Panc1 (cell line): Measurements from ENCODE around the gene SYT4.

Source experiments
- POLR2AphosphoS5 ChIP-seq: IDR thresholded peaks from 2 replicates; pipeline ENCODE4 v1.6.1; 2012; ENCODE audit warnings: mild to moderate bottlenecking, low read depth, low read length, moderate library complexity
- SIN3A ChIP-seq: IDR thresholded peaks from 2 replicates; pipeline ENCODE4 v1.6.1; 2012; ENCODE audit warnings: low read depth, mild to moderate bottlenecking, low read length, moderate library complexity, borderline replicate concordance; ENCODE audit not compliant: insufficient read depth
- TCF7L2 ChIP-seq: IDR thresholded peaks from 2 replicates; pipeline ENCODE4 v1.6.1; 2011; ENCODE audit warnings: mild to moderate bottlenecking, low read depth, low read length, inconsistent platforms
- TF ChIP-seq, protein P1 (sequence below): fragments of 450-650 bp; IDR thresholded peaks from 2 replicates; pipeline ENCODE4 v1.5.1; 2017; ENCODE audit warnings: mild to moderate bottlenecking
- TF ChIP-seq, protein P2 (sequence below), 2 experiments: IDR thresholded peaks; 2 replicates each; pipeline ENCODE4 v1.6.1; 2011 to 2012; ENCODE audit warnings: low read depth in 2 of 2, control low read depth in 1 of 2, low read length in 1 of 2, mild to moderate bottlenecking in 1 of 2, moderate library complexity in 1 of 2; ENCODE audit not compliant: insufficient read depth in 1 of 2

DNA sequence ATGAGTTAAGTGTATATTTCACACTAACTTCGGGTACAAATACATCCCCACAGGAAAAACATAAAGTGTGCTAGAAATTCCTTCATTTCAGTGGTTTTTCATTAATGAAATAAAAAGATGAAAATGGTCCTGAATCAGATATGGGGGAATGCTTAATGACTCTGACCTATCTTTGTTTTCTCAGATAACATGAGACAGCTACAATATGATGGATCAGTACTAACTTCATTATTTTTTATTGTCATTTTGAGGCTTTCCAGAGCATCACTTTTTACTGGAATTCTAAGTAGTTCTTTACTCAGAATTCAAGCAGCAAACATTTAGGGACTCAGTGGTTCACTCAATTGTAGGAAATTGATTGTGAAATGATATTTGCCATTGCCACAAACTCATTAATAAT lies 2.8 kb downstream of the SYT4 start:
- TF ChIP-seq, protein P1, sequence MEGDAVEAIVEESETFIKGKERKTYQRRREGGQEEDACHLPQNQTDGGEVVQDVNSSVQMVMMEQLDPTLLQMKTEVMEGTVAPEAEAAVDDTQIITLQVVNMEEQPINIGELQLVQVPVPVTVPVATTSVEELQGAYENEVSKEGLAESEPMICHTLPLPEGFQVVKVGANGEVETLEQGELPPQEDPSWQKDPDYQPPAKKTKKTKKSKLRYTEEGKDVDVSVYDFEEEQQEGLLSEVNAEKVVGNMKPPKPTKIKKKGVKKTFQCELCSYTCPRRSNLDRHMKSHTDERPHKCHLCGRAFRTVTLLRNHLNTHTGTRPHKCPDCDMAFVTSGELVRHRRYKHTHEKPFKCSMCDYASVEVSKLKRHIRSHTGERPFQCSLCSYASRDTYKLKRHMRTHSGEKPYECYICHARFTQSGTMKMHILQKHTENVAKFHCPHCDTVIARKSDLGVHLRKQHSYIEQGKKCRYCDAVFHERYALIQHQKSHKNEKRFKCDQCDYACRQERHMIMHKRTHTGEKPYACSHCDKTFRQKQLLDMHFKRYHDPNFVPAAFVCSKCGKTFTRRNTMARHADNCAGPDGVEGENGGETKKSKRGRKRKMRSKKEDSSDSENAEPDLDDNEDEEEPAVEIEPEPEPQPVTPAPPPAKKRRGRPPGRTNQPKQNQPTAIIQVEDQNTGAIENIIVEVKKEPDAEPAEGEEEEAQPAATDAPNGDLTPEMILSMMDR = no peak
- TF ChIP-seq POLR2AphosphoS5 (no peak), TCF7L2 (no peak), SIN3A (no peak)
- TF ChIP-seq, protein P2, sequence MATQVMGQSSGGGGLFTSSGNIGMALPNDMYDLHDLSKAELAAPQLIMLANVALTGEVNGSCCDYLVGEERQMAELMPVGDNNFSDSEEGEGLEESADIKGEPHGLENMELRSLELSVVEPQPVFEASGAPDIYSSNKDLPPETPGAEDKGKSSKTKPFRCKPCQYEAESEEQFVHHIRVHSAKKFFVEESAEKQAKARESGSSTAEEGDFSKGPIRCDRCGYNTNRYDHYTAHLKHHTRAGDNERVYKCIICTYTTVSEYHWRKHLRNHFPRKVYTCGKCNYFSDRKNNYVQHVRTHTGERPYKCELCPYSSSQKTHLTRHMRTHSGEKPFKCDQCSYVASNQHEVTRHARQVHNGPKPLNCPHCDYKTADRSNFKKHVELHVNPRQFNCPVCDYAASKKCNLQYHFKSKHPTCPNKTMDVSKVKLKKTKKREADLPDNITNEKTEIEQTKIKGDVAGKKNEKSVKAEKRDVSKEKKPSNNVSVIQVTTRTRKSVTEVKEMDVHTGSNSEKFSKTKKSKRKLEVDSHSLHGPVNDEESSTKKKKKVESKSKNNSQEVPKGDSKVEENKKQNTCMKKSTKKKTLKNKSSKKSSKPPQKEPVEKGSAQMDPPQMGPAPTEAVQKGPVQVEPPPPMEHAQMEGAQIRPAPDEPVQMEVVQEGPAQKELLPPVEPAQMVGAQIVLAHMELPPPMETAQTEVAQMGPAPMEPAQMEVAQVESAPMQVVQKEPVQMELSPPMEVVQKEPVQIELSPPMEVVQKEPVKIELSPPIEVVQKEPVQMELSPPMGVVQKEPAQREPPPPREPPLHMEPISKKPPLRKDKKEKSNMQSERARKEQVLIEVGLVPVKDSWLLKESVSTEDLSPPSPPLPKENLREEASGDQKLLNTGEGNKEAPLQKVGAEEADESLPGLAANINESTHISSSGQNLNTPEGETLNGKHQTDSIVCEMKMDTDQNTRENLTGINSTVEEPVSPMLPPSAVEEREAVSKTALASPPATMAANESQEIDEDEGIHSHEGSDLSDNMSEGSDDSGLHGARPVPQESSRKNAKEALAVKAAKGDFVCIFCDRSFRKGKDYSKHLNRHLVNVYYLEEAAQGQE (IDR thresholded peaks at IDR 0.05; ENCODE audit: insufficient read depth in 1 of 2, low read depth in 2 of 2, low read length in 1 of 2) = no peak
